Renal cortical epithelial cell (primary cell): ENCODE results near the gene TMEM134. TPM values are rescaled to one million over a fixed set of nuclear protein-coding genes. Genes with fewer than 3 reads are reported as not detected.
A peak's percentile ranks its signal among the peaks of the same experiment; 100 is the strongest.
"Not testable (repeated sequence)": the region's sequence is repeated elsewhere in the genome, so short reads cannot be mapped to it uniquely, and the experiment has no call there.

Experiments
- DNase-seq: peaks from one replicate; pipeline ENCODE4 v3.0.0-alpha.2; 2011; ENCODE audit warnings: low read depth
- total RNA-seq: library from RNA; depleted of rRNA; stranded (reverse); fragments of >200 nt; gene quantifications from 2 replicates; pipeline ENCODE4 v1.2.3, GENCODE V29; 2014

The TMEM134 gene, protein sequence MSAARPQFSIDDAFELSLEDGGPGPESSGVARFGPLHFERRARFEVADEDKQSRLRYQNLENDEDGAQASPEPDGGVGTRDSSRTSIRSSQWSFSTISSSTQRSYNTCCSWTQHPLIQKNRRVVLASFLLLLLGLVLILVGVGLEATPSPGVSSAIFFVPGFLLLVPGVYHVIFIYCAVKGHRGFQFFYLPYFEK
- 32.5 and 65.7 TPM in 2 replicates for total RNA-seq

DNA sequence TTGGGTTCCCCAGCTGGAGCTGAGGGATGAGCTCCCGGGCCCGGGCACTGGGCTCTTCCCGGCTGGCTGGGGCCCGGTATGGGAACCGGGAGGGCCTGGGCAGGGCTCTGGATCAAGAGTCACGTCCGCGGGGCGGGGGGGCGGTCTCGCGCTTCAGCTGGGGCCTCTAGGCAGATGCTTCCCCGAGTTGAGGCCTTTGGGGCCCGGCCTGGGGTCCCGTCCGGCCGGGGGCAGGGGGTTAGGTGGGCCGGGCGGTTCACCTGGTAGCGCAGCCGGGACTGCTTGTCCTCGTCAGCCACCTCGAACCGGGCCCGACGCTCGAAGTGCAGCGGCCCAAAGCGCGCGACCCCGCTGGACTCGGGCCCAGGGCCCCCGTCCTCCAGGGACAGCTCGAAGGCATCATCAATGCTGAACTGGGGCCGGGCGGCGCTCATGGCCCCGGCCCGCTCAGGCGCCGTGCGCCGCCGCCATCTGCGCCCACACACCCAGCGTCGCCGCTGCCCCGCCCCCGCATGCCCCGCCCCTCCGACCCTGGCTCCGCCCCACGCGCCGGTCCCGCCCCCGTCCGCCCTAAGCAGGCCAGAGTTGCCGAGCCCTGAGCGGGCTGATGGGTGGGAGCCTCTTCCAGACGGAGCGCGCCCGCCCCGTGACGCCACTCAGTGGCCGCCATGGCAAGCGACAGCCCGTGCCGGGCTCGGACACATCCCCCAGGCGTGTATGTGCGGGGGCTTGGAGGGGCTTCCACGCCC lies at the start of gene TMEM134:
Gene TMEM134 (minus strand): TSS at position 493 of the 749 bp plus-strand sequence. CDS start 59 bp downstream, at position 434.
- DNase-seq, result peak; percentile 70

DNA sequence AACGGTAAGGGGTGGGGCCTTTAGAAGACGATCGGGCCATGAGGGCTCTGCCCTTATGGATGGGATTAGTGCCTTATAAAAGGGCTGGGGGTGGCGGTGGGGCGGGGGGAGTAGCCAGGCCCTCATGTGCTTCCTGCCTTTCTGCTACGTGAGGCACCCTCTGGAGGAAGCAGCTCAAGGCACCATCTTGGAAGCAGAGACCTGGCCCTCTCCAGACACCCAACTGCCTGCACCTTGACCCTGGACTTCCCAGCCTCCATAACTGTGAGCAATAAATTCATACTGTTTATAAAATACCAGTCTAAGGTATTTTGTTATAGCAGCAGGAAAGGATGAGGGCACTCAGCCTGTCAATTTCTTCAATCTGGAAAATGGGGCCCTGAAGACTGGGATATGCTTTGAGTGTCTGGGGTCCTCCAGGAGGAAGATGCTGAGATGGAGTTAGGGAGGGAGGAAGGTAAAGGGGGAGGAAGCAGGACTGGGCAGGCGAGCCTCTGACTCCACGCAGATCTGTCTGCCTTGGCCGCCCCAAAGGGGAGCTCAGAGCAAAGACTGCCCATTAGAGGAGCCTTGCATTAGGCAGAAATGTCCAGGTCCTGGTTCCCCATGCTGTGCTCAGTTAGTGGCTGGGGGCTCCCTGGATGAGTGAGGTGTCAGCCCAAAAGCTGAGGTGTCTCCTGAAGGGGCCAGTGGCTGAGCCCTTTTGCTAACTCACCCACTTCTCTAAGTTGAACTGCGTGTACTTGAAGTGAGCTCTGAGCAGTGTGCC lies 48.9 kb upstream of the TMEM134 start:
- DNase-seq, result no peak

DNA sequence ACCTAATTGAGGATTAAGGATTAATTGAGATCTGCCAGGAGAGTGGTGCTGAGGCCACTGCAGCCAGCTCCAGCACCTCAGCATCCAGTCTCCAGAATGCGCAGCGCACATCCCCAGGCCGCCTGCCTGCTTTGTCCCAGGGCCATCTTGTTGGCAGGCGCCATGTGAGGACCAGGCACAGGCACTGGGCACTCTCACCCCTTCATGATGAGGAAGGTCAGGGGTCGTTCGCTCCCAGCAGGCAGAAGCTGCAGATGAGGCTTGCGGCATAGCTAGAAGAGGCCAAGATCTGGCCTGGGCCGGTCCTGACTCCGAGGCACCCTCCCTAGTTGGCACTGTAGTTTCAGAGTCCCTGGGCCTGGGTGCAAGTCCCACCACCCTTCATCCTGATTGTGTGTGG lies 47.8 kb upstream of the TMEM134 start:
- no peak for DNase-seq

DNA sequence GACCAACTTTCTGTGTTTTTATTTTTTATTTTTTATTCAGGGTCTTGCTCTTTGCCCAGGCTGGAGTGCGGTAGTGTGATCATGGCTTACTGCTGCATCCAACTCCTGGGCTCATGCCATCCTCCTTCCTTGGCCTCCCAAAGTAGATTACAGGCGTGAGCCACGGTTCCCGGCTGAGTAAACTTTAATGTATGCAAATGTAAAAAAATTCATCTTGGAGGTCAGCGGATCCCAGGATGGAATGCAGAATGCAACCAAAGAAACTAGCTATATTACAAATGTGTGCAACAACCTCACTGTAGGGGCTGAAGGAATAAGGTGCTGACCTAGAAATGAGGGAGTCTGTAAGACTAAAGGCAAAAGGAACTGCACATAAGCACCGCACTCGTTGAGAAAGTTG lies 45.1 kb upstream of the TMEM134 start:
- DNase-seq, result no peak

DNA sequence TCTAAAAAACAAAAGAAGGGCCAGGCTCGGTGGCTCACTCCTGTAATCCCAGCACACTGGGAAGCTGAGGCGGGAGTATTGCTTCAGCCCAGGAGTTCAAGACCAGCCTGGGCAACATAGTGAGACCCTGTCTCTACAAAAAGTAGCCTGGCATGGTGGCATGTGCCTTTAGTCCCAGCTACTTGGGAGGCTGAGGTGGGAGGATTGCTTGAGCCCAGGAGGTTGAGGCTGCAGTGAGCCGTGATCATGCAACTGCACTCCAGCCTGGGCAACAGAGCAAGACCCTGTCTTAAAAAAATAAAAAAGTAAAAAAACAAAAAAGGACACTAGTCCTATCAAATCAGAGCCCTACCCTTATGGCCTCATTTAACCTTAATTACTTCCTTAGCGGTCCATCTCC lies 42.5 kb upstream of the TMEM134 start:
- not testable (repeated sequence) for DNase-seq

DNA sequence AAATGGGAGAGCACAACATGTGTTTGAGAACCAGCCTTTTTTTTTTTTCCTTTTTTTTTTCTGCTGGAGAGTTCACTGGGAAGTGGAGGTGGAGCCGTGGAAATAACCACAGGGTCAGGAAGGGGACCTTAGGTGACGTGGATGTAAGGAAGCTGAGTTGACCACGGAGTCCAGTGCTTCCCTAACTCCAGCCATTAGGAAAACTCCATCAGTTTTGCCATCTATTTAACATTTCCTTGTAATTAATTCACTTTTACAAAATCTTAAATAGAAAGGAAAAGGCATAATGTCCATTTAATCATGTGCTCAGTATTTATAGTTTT lies 40.9 kb upstream of the TMEM134 start:
- no peak for DNase-seq

DNA sequence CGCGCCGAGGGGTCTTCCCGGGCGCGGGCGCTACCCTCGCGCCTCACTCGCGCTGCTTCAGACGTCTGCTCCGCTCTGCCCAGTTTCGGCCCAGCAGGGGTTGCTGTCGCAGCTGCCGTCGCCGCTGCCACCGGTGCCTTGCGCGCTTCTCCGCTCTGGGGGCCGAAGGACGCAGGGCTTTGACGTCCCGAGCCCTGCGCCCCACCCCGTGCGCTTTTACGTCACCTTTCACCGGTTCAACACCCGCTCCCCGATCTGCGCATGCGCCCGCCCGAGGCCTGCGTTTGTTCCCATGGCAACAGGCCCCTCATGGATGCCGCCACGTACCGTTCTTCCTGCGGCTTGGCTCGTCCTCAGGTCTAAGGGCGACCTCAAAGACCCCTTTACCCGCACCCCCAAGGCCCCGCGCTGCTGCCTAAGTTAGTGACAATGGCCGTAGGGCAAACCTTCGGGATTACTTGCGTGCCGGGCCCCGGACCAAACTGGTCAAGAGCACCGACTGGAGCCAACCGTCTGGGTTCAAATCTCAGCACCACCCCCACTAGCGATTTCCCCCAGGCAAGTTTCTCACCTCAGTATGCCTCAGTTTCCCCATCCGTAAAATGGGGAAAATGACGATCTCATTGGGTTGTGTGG lies 39.6 kb upstream of the TMEM134 start:
- peak; percentile 85 for DNase-seq

DNA sequence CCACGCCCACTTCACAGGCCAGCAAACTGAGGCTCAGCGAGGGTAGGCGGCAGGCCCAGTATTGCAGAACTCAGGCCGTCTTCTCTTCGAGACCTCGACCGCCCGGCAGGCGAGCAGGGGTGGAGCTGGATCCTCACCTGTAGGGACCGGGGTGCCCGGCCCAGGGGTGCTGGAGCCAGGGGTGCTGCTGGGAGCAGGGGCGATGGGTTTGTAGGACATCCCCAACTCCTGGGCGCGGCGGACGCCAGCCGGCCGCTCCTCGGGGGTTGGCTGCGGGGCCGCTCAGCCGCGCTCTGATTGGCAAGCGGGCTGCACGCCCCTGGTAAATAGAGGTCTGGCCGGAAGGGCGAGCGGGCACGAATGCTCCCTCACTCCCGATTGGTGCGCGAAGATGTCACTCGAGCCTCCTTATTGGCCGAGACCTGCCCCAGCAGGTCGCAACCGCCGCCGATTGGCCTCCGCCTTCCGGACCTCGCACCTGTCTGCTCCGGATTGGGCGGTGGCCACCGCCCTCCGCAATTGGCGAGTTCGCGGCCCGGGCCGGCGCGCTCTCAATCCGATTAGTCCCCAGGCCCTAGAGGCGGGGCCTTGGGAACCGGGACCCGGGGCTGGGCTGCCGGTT lies 38.9 kb upstream of the TMEM134 start, which contains the start of gene CDK2AP2:
Gene CDK2AP2 (minus strand): TSS at position 299 of the 622 bp plus-strand sequence. CDS start 80 bp downstream, at position 219.
- DNase-seq, result peak; percentile 96

DNA sequence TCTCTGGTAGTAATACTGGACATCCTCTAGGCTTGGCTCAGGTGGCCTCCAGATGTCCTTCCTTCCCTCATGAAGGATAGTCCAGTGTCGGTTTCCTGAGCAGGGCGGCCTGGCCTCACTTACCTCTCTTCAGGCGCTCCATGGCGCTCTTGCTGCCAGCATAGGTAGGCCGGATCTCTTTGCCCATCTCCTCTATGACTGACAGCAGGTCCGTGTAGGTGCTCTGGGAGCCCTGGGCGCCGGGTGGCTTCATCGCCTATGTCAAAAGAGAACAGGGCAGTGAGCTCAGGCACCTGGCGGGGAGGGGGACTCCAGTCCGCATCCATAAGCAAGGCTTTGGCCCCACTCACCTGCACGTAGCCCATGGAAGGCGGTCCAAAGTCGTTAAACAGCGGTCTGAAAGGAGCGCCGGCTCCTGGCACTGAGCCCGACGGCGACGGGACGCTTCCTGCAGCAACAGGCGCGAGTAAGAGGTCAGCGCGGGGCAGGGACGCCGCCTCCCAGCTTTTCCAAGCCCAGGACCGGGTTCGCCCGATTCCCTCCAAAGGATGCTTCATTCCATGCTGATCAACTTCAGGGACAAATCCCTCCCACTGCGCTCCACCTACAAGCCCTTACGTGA lies 38.3 kb upstream of the TMEM134 start:
- peak; percentile 61 for DNase-seq

DNA sequence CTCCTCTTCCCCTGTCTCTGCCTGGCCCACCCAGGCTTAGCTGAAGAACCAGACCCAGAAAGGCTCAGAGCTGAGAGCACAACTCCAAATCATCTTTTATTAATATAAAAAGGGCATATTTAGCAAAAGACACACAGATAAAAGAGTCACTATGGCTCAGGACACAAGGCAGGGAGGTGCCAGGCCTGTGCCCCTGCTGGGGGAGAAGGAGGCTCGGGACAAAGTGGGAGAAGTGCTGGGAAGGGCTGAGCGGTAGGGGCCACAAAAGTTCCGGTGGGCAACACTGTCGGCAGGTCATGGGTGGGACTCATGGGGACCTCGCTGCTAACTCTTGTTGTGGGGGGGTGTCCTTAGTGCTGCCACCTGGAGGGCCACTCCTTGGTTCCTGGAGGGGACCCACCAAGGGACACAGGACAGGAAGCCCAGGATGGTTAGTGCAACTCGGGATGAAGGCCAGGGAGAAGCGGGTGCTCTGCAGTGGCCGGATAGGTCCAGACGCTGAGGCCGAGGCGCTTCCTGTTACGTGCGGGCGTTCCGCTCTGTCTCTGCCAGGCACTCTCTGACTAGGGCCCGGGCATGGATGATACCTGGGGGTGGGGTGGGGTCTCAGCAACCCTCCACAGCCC lies 37.5 kb upstream of the TMEM134 start:
- no peak for DNase-seq

DNA sequence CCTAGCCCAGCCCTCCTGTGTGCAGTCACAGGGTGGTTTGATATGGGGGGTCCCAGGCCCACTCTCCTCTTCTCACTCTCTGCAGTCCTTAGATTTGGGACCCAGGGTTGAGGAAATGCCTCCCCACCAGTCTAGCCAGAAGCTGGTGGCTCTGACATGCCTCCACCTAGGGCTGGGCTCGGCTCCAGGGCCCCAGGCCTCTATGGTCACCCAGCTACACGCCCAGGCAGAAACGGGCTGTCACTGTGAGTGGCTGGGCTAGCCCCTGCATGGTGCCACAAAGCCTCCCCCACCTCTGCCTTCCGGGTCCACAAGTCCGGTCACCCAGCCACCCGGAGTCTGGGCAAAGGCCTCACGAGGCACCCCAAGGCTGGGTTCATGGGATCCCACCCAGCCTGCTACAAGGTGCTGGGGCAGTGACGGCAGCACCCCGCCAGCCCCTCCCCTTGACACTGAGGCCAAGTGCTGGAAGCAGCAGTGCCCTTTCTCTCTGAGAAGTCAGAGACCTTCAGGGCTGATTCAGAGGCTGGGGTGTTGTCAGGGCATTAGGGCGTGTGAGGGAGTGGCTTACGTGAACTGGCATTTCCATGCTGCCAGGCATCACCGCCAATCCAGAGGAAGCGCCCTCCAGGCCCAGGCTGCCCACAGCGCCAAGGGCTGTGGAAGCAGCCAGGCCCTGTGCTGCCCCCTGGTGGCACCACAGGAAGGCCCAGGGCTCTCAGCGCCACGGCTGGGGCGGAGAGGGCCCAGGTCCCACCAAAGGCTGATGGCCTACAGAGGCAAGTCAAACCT lies 36.8 kb upstream of the TMEM134 start:
- DNase-seq, result peak; percentile 98

DNA sequence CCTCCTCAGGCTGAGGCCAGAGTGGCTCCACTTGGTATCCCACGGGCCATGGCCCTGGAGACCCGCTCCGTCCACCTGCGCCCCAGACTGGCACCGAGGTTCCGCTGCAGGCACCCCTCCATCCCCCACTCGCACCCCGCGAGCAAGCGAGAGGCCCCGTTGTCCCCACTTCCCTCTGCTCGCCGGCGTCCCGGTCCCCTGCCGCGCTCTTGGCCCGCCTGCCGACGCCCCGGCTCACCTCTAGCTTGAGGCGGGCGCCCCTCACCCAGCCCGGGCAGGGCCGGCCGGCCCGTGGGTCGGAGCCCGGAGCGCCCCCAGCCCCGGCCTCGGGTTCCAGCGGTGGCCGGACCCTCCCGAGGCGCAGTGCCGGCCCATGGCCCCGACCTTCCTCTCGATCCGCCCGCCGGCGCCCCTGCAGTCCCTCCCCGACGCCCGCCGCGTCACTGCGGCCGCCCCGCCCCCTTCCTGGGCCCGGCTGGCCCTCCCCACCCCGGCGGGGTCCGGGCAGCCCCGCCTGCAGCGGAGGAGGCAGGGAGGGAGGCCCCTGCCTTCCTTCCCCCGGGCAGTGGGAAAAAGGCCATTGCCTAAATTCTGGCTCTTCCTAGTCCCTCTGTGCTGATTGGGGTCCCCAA lies 36.0 kb upstream of the TMEM134 start, which contains the start of gene PITPNM1:
Gene PITPNM1 (minus strand): TSS at position 414 of the 632 bp plus-strand sequence. CDS start 1,183 bp downstream, outside the sequence.
- DNase-seq, result peak; percentile 19

DNA sequence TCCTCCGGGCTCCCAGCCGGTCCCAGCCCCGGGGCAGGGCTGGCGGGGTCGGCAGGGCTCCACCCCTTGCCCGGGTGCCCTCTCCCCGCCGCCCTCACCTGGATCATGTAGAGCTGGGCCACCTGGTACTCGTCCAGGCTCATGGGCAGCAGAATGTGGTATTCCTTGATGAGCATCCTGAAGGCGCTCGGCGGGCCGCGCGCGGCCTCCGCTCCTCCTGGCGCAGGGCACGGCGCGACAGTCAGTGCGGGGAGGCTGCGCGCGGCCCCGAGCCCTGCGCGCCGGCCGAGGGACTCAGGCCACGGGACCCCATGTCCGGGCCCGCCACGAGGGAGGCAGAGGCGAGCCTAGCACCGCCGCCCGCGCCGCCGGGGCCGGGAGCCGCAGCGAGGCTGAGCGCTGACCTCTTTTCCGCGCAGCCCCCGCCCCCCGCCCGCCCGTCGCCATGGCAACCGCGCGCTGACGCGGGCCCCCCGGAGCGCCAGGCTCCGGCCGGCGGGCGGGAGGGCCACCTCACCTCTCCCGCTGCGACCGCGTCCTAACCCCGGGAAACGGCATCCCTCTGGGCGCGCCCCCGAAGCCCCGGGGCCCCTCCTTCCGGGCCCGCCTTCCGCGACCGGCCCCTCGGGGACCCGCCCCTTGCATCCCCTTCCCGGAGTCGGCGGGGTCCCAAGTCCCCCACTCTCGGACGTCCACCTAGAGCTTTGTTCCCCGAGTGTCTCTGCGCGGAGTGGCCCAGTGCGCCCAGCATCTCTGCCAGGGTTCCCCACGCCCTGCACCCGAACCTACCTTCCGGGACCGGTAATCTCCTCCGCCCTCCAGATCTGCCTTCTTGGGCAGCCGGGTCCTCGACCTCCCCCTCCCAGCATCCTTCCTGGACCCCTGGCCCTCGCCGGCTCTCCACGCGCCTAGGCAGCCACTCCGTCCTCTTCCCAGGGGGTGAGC lies 35.2 kb upstream of the TMEM134 start:
- DNase-seq, result no peak

DNA sequence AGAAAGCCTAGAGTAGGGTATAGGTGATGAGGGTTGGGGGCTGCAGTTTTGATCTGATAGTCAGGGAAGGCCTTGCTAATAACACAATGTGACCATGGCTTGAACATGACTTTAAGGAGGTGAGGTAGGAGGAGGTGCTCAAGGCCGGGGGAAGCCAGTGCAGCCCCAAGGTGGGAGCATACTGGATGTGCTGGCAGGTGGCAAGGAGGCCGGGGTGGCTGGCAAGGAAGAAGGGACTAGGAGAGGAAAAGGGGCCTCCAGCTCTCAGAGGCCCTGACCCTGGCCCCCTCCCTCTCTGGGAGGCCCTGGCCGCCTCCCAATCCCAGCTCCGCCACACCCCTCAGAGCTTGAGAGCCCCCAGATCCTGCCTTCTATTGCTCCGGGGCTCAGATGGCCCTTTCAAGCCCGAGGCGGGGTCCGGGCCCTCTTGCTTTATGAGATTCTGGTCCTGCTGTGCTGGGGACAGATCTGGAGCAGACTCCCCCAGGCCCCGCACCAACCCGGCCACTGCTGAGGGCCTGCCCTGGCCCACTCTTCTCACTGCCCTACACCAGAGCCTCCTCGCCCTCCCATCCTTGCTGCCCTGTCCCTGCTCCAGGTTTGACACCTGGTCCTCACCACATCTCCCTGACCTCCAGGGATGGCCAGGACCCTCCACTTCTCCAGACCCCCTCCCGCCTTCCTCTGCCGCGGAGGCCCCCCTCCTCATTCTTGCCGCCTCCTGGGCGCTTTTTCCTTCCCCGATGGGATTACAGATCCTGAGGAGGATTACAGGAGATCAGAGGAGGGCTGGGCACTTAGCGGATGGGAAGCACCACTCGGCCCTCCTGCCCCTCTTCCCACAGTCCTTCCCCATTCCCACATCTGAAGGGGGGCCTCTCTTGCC lies 34.3 kb upstream of the TMEM134 start:
- DNase-seq, result no peak

DNA sequence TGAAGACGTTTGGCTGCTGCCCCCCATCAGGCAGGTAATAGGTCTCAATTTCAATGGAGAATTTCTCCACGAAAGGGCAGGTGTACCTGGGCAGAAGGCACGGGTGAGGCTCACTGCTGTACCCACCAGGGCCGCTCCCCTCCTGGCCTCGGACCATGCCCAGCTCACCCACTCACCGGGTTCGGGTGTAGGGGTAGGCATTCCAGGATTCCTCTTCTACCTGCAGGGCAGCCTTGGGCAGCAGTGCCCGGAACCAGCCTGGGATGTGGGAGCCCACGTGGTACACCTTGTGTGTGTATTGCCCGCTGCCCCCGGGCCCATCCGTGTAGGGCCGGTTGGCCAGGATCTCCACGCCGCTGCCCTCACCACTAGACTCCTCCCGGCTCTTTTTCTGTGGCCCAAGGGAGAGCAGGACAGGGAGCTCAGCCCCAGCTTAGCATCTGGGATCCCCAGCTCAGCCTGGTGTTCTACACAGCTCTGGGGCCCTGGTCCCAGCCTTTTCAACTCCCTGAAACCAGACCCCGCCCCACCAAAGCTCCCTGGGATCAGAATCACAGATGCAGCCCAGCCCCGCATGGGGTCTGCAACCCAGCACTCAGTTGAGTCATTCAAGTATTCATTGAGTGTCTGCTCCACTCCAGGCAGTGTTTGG lies 33.4 kb upstream of the TMEM134 start:
- no peak for DNase-seq

DNA sequence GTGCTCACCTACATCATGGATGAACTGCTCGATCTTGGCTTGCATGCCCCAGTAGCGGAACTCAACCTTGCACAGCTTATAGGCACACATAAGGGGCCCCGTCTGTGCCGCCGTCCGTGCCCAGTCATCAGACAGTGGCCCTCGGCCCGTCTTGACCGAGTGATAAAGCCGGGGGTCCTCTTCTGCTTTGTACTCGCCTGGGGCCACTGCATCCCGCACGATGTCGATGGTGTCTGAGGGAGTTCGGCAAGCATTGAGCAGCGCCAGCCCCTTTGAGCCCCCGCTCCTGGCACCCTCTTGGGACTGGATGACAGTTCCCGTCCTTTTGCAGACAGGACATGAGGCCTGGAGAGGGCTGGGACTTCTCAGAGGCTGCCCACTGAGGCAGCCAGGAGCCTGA lies 32.8 kb upstream of the TMEM134 start:
- DNase-seq, result no peak
